T-helper 22 cell (primary cell): ENCODE measurements around the gene SLITRK1.

Source experiments
- DNase-seq: peaks from one replicate; pipeline ENCODE4 v3.0.0-alpha.2; 2020; ENCODE audit warnings: low read depth

The SLITRK1 gene, protein sequence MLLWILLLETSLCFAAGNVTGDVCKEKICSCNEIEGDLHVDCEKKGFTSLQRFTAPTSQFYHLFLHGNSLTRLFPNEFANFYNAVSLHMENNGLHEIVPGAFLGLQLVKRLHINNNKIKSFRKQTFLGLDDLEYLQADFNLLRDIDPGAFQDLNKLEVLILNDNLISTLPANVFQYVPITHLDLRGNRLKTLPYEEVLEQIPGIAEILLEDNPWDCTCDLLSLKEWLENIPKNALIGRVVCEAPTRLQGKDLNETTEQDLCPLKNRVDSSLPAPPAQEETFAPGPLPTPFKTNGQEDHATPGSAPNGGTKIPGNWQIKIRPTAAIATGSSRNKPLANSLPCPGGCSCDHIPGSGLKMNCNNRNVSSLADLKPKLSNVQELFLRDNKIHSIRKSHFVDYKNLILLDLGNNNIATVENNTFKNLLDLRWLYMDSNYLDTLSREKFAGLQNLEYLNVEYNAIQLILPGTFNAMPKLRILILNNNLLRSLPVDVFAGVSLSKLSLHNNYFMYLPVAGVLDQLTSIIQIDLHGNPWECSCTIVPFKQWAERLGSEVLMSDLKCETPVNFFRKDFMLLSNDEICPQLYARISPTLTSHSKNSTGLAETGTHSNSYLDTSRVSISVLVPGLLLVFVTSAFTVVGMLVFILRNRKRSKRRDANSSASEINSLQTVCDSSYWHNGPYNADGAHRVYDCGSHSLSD

GRCh38 chr13:83881917-83882605 lies at the start of gene SLITRK1:
TSS of gene SLITRK1 (minus strand) at chr13:83882474. CDS start at chr13:83881507, 967 bp downstream.
- DNase-seq, result no peak

DNA sequence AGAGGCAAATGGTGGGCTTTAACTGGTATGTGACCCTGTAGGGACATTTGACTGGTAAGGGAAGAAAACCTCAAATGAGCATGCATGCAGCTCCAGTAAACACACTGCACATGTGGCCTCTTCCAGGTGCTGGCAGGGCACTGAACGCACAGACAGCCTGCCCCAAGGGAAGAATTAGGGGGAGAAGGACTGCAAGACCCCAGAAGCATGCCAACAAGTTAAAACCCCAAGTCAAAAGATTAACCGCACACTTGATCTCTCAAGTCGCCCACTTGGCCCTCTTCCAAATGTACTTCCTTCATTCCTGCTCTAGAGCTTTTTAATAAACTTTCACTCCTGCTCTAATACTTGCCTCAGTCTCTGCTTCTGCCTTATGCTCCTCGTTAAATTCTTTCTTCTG lies 46.9 kb upstream of the SLITRK1 start:
- no peak for DNase-seq

DNA sequence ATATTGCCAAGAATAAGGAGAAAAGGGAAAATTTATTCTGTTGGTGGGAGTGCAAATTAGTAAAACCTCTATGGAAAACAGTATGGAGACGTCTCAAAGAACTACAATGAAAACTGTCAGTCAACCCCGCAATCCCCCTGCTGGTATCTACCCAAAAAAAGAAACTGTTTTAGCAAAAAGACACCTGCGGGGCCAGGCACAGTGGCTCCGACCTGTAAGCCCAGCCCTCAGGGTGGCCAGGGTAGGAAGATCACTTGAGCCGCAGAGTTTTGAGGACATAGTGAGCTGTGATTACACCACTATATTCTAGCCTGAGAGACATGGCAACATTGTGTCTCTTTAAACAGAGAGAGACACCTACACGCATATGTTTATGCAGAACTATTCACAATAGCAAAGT lies 37.5 kb upstream of the SLITRK1 start:
- no peak for DNase-seq

DNA sequence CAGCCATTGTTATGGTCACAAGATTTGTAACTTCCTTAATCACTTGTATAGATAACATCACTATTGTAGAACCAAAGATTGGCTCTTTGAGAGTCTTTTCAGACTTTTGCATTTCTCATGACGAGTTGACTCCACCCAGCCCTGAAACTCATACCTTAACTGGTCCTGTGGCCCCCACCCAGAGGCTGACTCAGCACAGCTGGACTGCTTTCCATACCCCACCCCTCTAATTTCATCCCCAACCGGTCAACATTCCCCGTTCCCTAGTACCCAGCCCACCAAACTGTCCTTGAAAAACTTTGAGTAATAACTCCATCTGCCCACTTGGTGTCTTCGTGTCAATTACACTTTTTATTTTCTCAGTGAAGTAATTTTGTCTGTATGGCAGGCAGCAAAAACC lies 32.1 kb upstream of the SLITRK1 start:
- DNase-seq, result no peak

DNA sequence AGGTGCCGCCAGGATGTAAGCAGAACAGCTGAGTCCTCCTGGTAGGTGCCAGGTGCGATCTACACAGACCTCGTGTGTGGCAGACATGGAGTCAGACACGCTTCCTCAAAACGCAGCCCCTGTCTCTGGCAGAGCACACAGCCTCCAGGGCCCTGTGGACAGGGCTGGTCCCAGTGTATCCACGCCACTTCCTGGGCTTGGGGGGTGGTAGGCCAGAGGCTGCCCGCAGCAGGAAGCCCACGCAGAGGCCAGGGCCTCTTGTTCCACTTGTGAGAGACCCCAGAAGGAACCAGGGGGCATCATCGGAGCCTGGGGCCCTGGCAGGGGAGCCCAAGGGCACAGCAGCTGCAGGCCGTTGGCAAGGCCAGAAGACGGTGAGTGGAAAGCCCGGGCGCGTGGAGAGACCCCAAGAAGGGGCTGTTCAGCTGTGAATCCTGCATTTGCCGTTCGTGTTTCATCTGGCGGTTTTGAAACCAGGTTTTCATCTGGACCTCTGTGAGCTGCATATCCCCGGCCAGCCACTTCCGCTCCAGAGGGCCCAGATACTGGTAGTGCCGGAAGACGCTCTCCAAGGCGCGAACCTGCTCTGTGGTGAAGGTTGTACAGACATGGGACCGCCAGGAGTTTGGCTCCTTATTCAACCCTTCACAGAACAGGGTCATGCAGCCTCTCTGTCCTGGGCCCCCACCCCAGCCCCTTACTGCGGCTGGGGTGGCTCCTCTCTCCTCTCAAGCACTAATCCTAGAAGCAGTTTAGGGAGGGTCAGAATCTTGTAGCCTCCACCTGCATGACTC lies 25.1 kb upstream of the SLITRK1 start:
- no peak for DNase-seq

GRCh38 chr13:83906240-83906820 lies 24.1 kb upstream of the SLITRK1 start:
- no peak for DNase-seq

- no peak for DNase-seq
Measured at GRCh38 chr13:83905641-83906040, 23.4 kb upstream of the SLITRK1 start.

GRCh38 chr13:83895994-83896580 lies 13.8 kb upstream of the SLITRK1 start:
- no peak for DNase-seq

DNA sequence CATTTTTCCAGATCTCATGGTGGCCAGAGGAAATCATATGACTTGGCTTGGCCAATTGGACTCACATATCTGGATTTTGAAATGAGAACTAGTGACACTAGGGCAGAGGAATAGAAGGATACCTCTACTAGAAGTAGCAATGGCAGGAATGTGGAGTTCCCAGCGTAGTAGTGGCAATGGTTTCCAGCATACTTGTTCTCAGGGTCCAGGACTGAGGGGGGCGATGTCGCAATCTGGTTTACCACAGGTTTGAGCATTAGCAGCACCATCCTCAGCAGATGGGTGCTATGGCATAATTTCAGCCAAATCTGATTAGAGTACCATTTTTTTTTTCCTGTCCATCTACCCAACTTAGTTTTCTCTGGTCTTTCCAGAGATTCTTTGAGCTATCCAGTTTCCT lies 8.1 kb upstream of the SLITRK1 start:
- no peak for DNase-seq

GRCh38 chr13:83884141-83884540 lies 1.9 kb upstream of the SLITRK1 start:
- DNase-seq, result no peak

DNA sequence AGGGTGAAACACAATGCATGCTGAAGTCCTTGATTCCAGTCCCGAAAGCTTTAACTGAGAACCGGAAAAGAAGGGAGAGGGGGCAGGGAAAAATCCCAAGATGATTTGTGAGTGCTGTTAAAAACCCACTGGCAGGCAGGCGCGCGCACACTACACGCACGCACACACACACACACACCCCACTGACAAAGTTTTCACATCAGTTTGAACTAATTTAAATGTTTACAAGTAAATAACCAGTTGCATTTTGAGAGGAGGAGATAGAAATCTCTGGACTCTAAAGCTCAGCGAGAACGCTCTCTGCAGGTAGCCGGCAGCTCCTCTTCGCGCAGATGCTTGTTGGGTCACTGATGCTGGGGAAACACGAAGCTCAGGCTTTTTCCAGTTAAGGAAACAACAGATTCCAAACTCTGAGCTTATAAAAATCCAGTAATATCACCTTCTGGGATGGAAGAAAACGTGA lies 818 bp upstream of the SLITRK1 start:
- no peak for DNase-seq

- DNase-seq, result no peak
Measured at GRCh38 chr13:83882606-83882959, 309 bp upstream of the SLITRK1 start.

DNA sequence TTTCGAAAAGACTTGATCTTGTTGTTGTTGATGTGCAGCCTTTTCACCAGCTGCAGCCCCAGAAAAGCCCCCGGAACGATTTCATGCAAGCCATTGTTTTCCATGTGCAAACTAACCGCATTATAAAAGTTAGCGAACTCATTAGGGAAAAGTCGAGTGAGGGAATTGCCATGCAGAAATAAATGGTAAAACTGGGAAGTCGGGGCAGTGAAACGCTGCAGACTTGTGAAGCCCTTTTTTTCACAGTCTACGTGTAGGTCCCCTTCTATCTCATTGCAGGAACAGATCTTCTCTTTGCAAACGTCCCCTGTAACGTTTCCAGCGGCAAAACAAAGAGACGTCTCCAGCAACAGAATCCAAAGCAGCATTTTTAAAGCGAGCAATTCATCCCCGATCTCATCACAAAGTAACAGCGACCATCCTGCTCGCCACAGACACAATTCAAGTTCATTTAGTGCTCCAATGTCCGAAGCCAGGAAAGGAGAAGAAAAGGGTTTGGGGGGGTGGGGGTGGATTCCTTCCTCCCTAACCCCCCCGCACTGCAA lies 1.1 kb downstream of the SLITRK1 start:
- no peak for DNase-seq

GRCh38 chr13:83880275-83881139 lies 1.8 kb downstream of the SLITRK1 start:
- no peak for DNase-seq

- DNase-seq, result no peak
Measured at GRCh38 chr13:83879431-83880171, 2.7 kb downstream of the SLITRK1 start.

DNA sequence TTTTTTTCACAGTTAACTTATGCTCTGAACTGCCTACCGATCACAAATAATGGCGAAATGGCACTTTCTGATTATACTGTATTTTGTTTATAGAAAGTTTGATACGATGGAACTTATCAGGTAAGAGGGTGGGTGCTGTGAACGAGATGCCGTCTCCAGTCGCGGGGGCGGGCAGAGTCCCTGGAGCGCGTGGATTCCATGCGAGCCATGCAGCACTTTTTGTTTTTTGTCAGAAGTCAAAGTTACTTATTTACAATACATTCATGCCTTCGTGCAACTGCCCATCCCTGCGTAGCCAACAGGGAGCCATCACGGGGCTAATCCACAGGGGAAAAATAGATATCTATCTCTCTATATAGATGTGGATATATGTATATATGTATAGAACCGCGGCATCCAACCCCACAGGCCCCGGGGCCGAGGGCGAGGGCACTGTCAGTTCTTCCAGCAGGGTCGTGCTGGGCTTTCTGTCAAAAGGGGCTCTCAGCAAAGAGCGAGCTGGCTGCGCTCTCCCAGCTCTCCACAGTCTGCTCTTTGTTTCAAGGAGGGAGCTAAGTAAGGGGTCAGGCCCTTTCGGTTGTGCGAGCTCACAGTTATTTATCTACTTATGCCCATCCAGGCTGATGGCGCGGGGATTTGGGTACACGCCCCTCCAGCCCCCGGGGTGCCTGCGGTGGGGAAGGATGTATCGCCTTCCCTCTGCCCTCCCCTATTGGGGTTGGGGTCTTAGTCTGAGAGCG lies 3.4 kb downstream of the SLITRK1 start:
- no peak for DNase-seq

GRCh38 chr13:83877651-83878355 lies 4.5 kb downstream of the SLITRK1 start:
- no peak for DNase-seq

- DNase-seq, result no peak
Measured at GRCh38 chr13:83876546-83876945, 5.7 kb downstream of the SLITRK1 start.
